ENCODE results near the gene SLC16A1. TPM values are rescaled to one million over a fixed set of nuclear protein-coding genes. Genes with fewer than 3 reads are reported as not detected.
A peak's percentile ranks its signal among the peaks of the same experiment; 100 is the strongest.

The SLC16A1 gene
- total and polyA plus RNA-seq, 2 experiments from 2014 or later = 97.5 to 178 TPM

- Histone ChIP-seq H3K9me2 (ENCODE audit: insufficient read depth) (no peaks in the 10 kb centered on the region), H3K9me3 (ENCODE audit: low read depth) (no peaks in the 10 kb centered on the region), H3K27me3 (replicated peaks; ENCODE audit: insufficient read depth) (no peaks in the 10 kb centered on the region), H3F3A (ENCODE audit: insufficient read depth) (peaks cover 9% of the 10 kb centered on the region; the same call in 1 of the 2 replicates), H3K4me2 (ENCODE audit: unreplicated experiment) (no peak overlapping the region), H2AFZ (no peak overlapping the region), H3K4me1 (ENCODE audit: insufficient read depth) (peaks cover 15% of the 10 kb centered on the region), H3K9ac (no peak overlapping the region), H3K27ac (no peak overlapping the region), H3K4me3 (no peak overlapping the region), H3K79me2 (ENCODE audit: insufficient read depth) (peaks cover 4% of the 10 kb centered on the region; the same call in 1 of the 2 replicates), H3K36me3 (ENCODE audit: low read depth) (no peaks in the 10 kb centered on the region), H4K20me1 (ENCODE audit: insufficient read depth) (no peaks in the 10 kb centered on the region)
- peak; percentile 34 for DNase-seq
- 100% methylated on average over 1 of the region's 1 CpG for WGBS, 2 experiments (ENCODE audit: low coverage in 1 of 2, low lambda C conversion rate in 2 of 2, missing lambda C conversion rate in 2 of 2)
- in situ Hi-C loops (cut with MboI) = no loop called here
- TF ChIP-seq EZH2 (IDR thresholded peaks at IDR 0.05; ENCODE audit: insufficient read depth, poor library complexity, severe bottlenecking) = no peak
- TF ChIP-seq EZH2phosphoT487 (IDR thresholded peaks at IDR 0.05; ENCODE audit: insufficient read depth, low read depth) = no peak
Observed at GRCh38 chr1:112992780-112993179, 36.8 kb upstream of the SLC16A1 start.

DNA sequence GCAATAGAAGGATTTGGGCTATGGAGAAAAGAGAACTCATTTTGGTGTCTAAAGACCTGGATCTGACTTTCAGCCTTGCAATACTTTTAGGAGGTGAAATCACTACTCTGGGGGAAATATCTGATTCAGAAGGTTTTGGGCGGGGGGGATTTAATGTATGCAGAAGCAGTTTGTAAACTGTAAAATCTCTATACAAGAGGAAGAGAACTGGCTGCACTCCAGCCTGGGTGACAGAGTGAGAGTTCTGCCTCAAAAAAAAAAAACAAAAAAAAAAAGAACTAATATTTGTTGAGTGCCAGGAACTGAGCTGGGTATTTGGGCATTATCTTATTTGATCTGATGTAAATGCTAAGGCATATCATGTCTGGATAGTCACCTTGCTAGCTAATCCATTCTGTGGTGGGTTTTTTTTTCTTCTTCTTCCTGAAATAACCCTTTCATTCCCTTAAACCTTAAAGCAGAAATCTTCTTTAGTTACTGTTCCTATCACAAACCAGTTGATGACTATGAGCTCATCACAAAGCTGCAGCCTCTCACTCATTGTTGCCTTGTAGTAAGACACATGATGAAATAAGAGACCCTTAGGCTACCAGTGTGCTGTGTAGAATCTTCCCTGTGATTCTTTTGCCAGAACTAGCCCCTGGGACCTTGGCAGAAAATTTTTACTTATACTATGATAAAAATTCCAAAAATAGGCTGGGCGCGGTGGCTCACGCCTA is 35.6 kb upstream of the SLC16A1 start:
- H3K36me3 ChIP-seq (ENCODE audit: low read depth) = no peaks in the 10 kb centered on the region
- H3K9me2 ChIP-seq (ENCODE audit: insufficient read depth) = no peaks in the 10 kb centered on the region
- H3K27ac ChIP-seq = no peak overlapping the region
- no peak overlapping the region for H3K4me3 ChIP-seq
- in situ Hi-C loops (cut with MboI) = no loop called here
- H3K4me1 ChIP-seq (ENCODE audit: insufficient read depth) = peaks cover 15% of the 10 kb centered on the region
- 96 to 99% methylated on average over 4 of the region's 4 CpGs for WGBS, 2 experiments (ENCODE audit: low coverage in 1 of 2, low lambda C conversion rate in 2 of 2, missing lambda C conversion rate in 2 of 2)
- peaks cover 9% of the 10 kb centered on the region; the same call in 1 of the 2 replicates for H3F3A ChIP-seq (ENCODE audit: insufficient read depth)
- no peak overlapping the region for H3K4me2 ChIP-seq (ENCODE audit: unreplicated experiment)
- H3K79me2 ChIP-seq (ENCODE audit: insufficient read depth) = peaks cover 4% of the 10 kb centered on the region; the same call in 1 of the 2 replicates
- no peaks in the 10 kb centered on the region for H3K9me3 ChIP-seq (ENCODE audit: low read depth)
- no peak for DNase-seq
- H3K9ac ChIP-seq = no peak overlapping the region
- H3K27me3 ChIP-seq (replicated peaks; ENCODE audit: insufficient read depth) = no peaks in the 10 kb centered on the region
- no peak overlapping the region for H2AFZ ChIP-seq
- no peak for TF ChIP-seq EZH2phosphoT487 (IDR thresholded peaks at IDR 0.05; ENCODE audit: insufficient read depth, low read depth)
- TF ChIP-seq EZH2 (IDR thresholded peaks at IDR 0.05; ENCODE audit: insufficient read depth, poor library complexity, severe bottlenecking) = no peak
- H4K20me1 ChIP-seq (ENCODE audit: insufficient read depth) = no peaks in the 10 kb centered on the region

GRCh38 chr1:112990271-112990670 is 34.3 kb upstream of the SLC16A1 start:
- WGBS, 2 experiments (ENCODE audit: low coverage in 1 of 2, low lambda C conversion rate in 2 of 2, missing lambda C conversion rate in 2 of 2) = 87 to 95% methylated on average over 5 to 7 of the region's 7 CpGs
- no peaks in the 10 kb centered on the region for H3K27me3 ChIP-seq (replicated peaks; ENCODE audit: insufficient read depth)
- H3K9ac ChIP-seq = no peak overlapping the region
- H3K79me2 ChIP-seq (ENCODE audit: insufficient read depth) = peaks cover 4% of the 10 kb centered on the region; the same call in 1 of the 2 replicates
- H3K4me3 ChIP-seq = no peak overlapping the region
- peaks cover 9% of the 10 kb centered on the region for H3K4me1 ChIP-seq (ENCODE audit: insufficient read depth)
- H2AFZ ChIP-seq = no peak overlapping the region
- no peaks in the 10 kb centered on the region for H4K20me1 ChIP-seq (ENCODE audit: insufficient read depth)
- no peaks in the 10 kb centered on the region for H3K9me3 ChIP-seq (ENCODE audit: low read depth)
- peaks cover 9% of the 10 kb centered on the region; the same call in 1 of the 2 replicates for H3F3A ChIP-seq (ENCODE audit: insufficient read depth)
- in situ Hi-C loops (cut with MboI) = no loop called here
- no peak overlapping the region for H3K27ac ChIP-seq
- H3K9me2 ChIP-seq (ENCODE audit: insufficient read depth) = no peaks in the 10 kb centered on the region
- H3K4me2 ChIP-seq (ENCODE audit: unreplicated experiment) = no peak overlapping the region
- TF ChIP-seq EZH2 (IDR thresholded peaks at IDR 0.05; ENCODE audit: insufficient read depth, poor library complexity, severe bottlenecking) = no peak
- TF ChIP-seq EZH2phosphoT487 (IDR thresholded peaks at IDR 0.05; ENCODE audit: insufficient read depth, low read depth) = no peak
- no peaks in the 10 kb centered on the region for H3K36me3 ChIP-seq (ENCODE audit: low read depth)
- DNase-seq = no peak

- in situ Hi-C loops (cut with MboI) = no loop called here
- H3K27ac ChIP-seq = no peak overlapping the region
- DNase-seq = no peak
- H3K9ac ChIP-seq = no peak overlapping the region
- H3K79me2 ChIP-seq (ENCODE audit: insufficient read depth) = peaks cover 4% of the 10 kb centered on the region; the same call in 1 of the 2 replicates
- no peaks in the 10 kb centered on the region for H4K20me1 ChIP-seq (ENCODE audit: insufficient read depth)
- 94 to 100% methylated on average over 1 of the region's 1 CpG for WGBS, 2 experiments (ENCODE audit: low coverage in 1 of 2, low lambda C conversion rate in 2 of 2, missing lambda C conversion rate in 2 of 2)
- H3K9me2 ChIP-seq (ENCODE audit: insufficient read depth) = no peaks in the 10 kb centered on the region
- H3K4me1 ChIP-seq (ENCODE audit: insufficient read depth) = no peaks in the 10 kb centered on the region
- no peak overlapping the region for H2AFZ ChIP-seq
- H3K9me3 ChIP-seq (ENCODE audit: low read depth) = no peaks in the 10 kb centered on the region
- H3K4me3 ChIP-seq = no peak overlapping the region
- H3K4me2 ChIP-seq (ENCODE audit: unreplicated experiment) = no peak overlapping the region
- no peaks in the 10 kb centered on the region for H3K27me3 ChIP-seq (replicated peaks; ENCODE audit: insufficient read depth)
- no peaks in the 10 kb centered on the region for H3K36me3 ChIP-seq (ENCODE audit: low read depth)
- TF ChIP-seq EZH2phosphoT487 (IDR thresholded peaks at IDR 0.05; ENCODE audit: insufficient read depth, low read depth) = no peak
- no peak for TF ChIP-seq EZH2 (IDR thresholded peaks at IDR 0.05; ENCODE audit: insufficient read depth, poor library complexity, severe bottlenecking)
- no peaks in the 10 kb centered on the region for H3F3A ChIP-seq (ENCODE audit: insufficient read depth)
Observed at GRCh38 chr1:112988367-112988766, 32.4 kb upstream of the SLC16A1 start.

Measured in GM23248 (cell line).